Activated CD8-positive, alpha-beta memory T cell treated with anti-CD3 and anti-CD28 coated beads, Interleukin-2, amount 10 ng/mL, durations not matched to agents 7 days and 5 days (primary cell): ENCODE results near the gene NCAN. TPM values are rescaled to one million over a fixed set of nuclear protein-coding genes. Genes with fewer than 3 reads are reported as not detected.

ENCODE experiments used
- ATAC-seq: fragments of 150-1000 bp; cut with Tn5 transposase; one replicate; pipeline ENCODE4 v1.10.0; 2021; ENCODE audit warnings: moderate library complexity
- CTCF ChIA-PET: fragments of 350-600 bp; sonication (Branson Sonifier 250); formaldehyde crosslinking; loops from one replicate; lab custom pipeline; 2021; ENCODE audit warnings: antibody characterized with exemption; lab: Charles Lee
- DNase-seq: peaks from one replicate; pipeline ENCODE4 v3.0.0-alpha.2; 2020
- H3K27ac Mint-ChIP-seq: one replicate; pipeline ENCODE4 v1.8.0; 2021; ENCODE audit warnings: mild to moderate bottlenecking, mixed read lengths
- H3K27me3 Mint-ChIP-seq: one replicate; pipeline ENCODE4 v1.8.0; 2021; ENCODE audit warnings: mixed read lengths
- H3K36me3 Mint-ChIP-seq: one replicate; pipeline ENCODE4 v1.8.0; 2021; ENCODE audit warnings: mild to moderate bottlenecking, mixed read lengths
- H3K4me1 Mint-ChIP-seq: one replicate; pipeline ENCODE4 v1.8.0; 2021; ENCODE audit warnings: mixed read lengths
- H3K4me3 Mint-ChIP-seq: one replicate; pipeline ENCODE4 v1.8.0; 2021; ENCODE audit warnings: mild to moderate bottlenecking, moderate library complexity, mixed read lengths
- H3K9me3 Mint-ChIP-seq: one replicate; pipeline ENCODE4 v1.8.0; 2022; ENCODE audit warnings: low read depth, mixed read lengths
- total RNA-seq, 2 experiments: library from RNA; stranded (reverse); gene quantifications; one replicate each; pipeline ENCODE4 v1.2.3, GENCODE V29; 2021

Gene NCAN
- total RNA-seq, 2 experiments from 2014 or later: 0.05 TPM; not detected in 1

GRCh38 chr19:19179548-19180441 lies 32.0 kb upstream of the NCAN start:
- ATAC-seq: no peak
- Mint-ChIP-seq H3K36me3 (peaks cover 26% of the 10 kb centered on the region), H3K9me3 (no peaks in the 10 kb centered on the region), H3K27me3 (no peaks in the 10 kb centered on the region), H3K4me1 (no peaks in the 10 kb centered on the region), H3K27ac (no peak overlapping the region), H3K4me3 (no peak overlapping the region)
- CTCF ChIA-PET: interaction anchor here (0.9 kb wide), 1 partner anchor 23 kb away, joined by 4 read pairs; the partner anchor contains the start of gene NR2C2AP
- no peak for DNase-seq

GRCh38 chr19:19181488-19181998 lies 30.2 kb upstream of the NCAN start:
- H3K9me3 Mint-ChIP-seq: no peaks in the 10 kb centered on the region
- no peak overlapping the region for H3K27ac Mint-ChIP-seq
- CTCF ChIA-PET: no interaction called here

GRCh38 chr19:19185853-19186740 lies 25.7 kb upstream of the NCAN start:
- peak; percentile 72 for DNase-seq
- ATAC-seq: peak; percentile 89
- H3K4me3 Mint-ChIP-seq: no peak overlapping the region
- H3K9me3 Mint-ChIP-seq: no peaks in the 10 kb centered on the region
- H3K36me3 Mint-ChIP-seq: peaks cover 33% of the 10 kb centered on the region
- peaks cover 21% of the 10 kb centered on the region for H3K4me1 Mint-ChIP-seq
- no peak overlapping the region for H3K27ac Mint-ChIP-seq
- no peaks in the 10 kb centered on the region for H3K27me3 Mint-ChIP-seq
- CTCF ChIA-PET: interaction anchor here (0.6 to 2.9 kb wide), 4 partner anchors 11 to 304 kb away, joined by 3 to 14 read pairs (median 8); no protein-coding TSS in a partner anchor

More at GRCh38 chr19:19181488-19181998, 30.2 kb upstream of the NCAN start:
- peaks cover 5% of the 10 kb centered on the region for H3K4me1 Mint-ChIP-seq
- H3K27me3 Mint-ChIP-seq: no peaks in the 10 kb centered on the region
- ATAC-seq (no peak), DNase-seq (no peak)
- H3K4me3 Mint-ChIP-seq: no peak overlapping the region
- H3K36me3 Mint-ChIP-seq: peaks cover 32% of the 10 kb centered on the region

- Mint-ChIP-seq H3K36me3 (peaks cover 28% of the 10 kb centered on the region), H3K4me3 (no peak overlapping the region), H3K27me3 (no peaks in the 10 kb centered on the region), H3K9me3 (no peaks in the 10 kb centered on the region), H3K4me1 (peaks cover 25% of the 10 kb centered on the region), H3K27ac (no peak overlapping the region)
- CTCF ChIA-PET: interaction anchor here (2.9 kb wide), 1 partner anchor 12 kb away, joined by 14 read pairs; no protein-coding TSS in a partner anchor
- no peak for ATAC-seq
- DNase-seq: no peak
Observed at GRCh38 chr19:19186742-19187141, 25.0 kb upstream of the NCAN start.

GRCh38 chr19:19191768-19192077 lies 20.0 kb upstream of the NCAN start:
- Mint-ChIP-seq H3K27ac (peak overlapping the region; percentile 98), H3K4me1 (peaks cover 34% of the 10 kb centered on the region), H3K9me3 (no peaks in the 10 kb centered on the region), H3K4me3 (peak overlapping the region; percentile 90), H3K27me3 (no peaks in the 10 kb centered on the region), H3K36me3 (peaks cover 14% of the 10 kb centered on the region)
- CTCF ChIA-PET: interaction anchor here (0.8 to 3.0 kb wide), 6 partner anchors 10 to 299 kb away, joined by 3 to 29 read pairs (median 4); partner anchors contain the start of gene NR2C2AP
- DNase-seq (no peak), ATAC-seq (no peak)

GRCh38 chr19:19192078-19192882 lies 19.5 kb upstream of the NCAN start, which contains the start of the genes BORCS8 and RFXANK:
Gene BORCS8, minus strand, starts transcription at chr19:19192152. Its CDS starts 35 bp downstream, at chr19:19192117.
Gene RFXANK, plus strand, starts transcription at chr19:19192258. Its CDS starts 1,689 bp downstream, at chr19:19193947.
- ATAC-seq (peak; percentile 92), DNase-seq (peak; percentile 100)
- Mint-ChIP-seq H3K36me3 (peaks cover 10% of the 10 kb centered on the region), H3K27ac (peak within 1 kb of the TSS; percentile 98), H3K4me1 (peaks cover 34% of the 10 kb centered on the region), H3K9me3 (no peaks in the 10 kb centered on the region), H3K4me3 (peak within 1 kb of the TSS; percentile 90), H3K27me3 (no peaks in the 10 kb centered on the region)
- CTCF ChIA-PET: interaction anchor here (0.8 to 3.0 kb wide), 7 partner anchors 10 to 298 kb away, joined by 3 to 29 read pairs (median 4); partner anchors contain the start of gene NR2C2AP

- CTCF ChIA-PET: interaction anchor here (0.7 to 3.0 kb wide), 4 partner anchors 9 to 33 kb away, joined by 3 to 29 read pairs (median 4); partner anchors contain the start of gene NR2C2AP
- Mint-ChIP-seq H3K9me3 (no peaks in the 10 kb centered on the region), H3K36me3 (peaks cover 11% of the 10 kb centered on the region), H3K27me3 (no peaks in the 10 kb centered on the region), H3K27ac (peak overlapping the region; percentile 98), H3K4me3 (peak overlapping the region; percentile 90), H3K4me1 (peaks cover 34% of the 10 kb centered on the region)
- ATAC-seq (peak; percentile 8), DNase-seq (no peak)
Observed at GRCh38 chr19:19192910-19193423, 18.8 kb upstream of the NCAN start.

GRCh38 chr19:19193926-19194325 lies 17.8 kb upstream of the NCAN start:
- peak overlapping the region; percentile 90 for H3K4me3 Mint-ChIP-seq
- H3K27me3 Mint-ChIP-seq: no peaks in the 10 kb centered on the region
- DNase-seq: no peak
- peaks cover 16% of the 10 kb centered on the region for H3K36me3 Mint-ChIP-seq
- H3K27ac Mint-ChIP-seq: peak overlapping the region; percentile 98
- no peaks in the 10 kb centered on the region for H3K9me3 Mint-ChIP-seq
- CTCF ChIA-PET: no interaction called here
- no peak for ATAC-seq
- H3K4me1 Mint-ChIP-seq: peaks cover 31% of the 10 kb centered on the region

GRCh38 chr19:19201697-19202630 lies 9.8 kb upstream of the NCAN start:
- peaks cover 22% of the 10 kb centered on the region for H3K36me3 Mint-ChIP-seq
- CTCF ChIA-PET: interaction anchor here (1.3 to 3.1 kb wide), 3 partner anchors 10 to 165 kb away, joined by 3 to 29 read pairs (median 5); partner anchors contain the start of genes BORCS8 and RFXANK
- peaks cover 29% of the 10 kb centered on the region for H3K4me1 Mint-ChIP-seq
- H3K4me3 Mint-ChIP-seq: peak overlapping the region; percentile 93
- no peak for ATAC-seq
- H3K9me3 Mint-ChIP-seq: no peaks in the 10 kb centered on the region
- no peaks in the 10 kb centered on the region for H3K27me3 Mint-ChIP-seq
- no peak for DNase-seq
- H3K27ac Mint-ChIP-seq: peak overlapping the region; percentile 90

GRCh38 chr19:19202707-19203011 lies 9.1 kb upstream of the NCAN start:
- peaks cover 22% of the 10 kb centered on the region for H3K36me3 Mint-ChIP-seq
- ATAC-seq (no peak), DNase-seq (no peak)
- no peaks in the 10 kb centered on the region for H3K27me3 Mint-ChIP-seq
- no peaks in the 10 kb centered on the region for H3K9me3 Mint-ChIP-seq
- H3K4me3 Mint-ChIP-seq: peak overlapping the region; percentile 93
- CTCF ChIA-PET: interaction anchor here (0.8 to 3.1 kb wide), 6 partner anchors 11 to 165 kb away, joined by 3 to 29 read pairs (median 8); partner anchors contain the start of genes BORCS8 and RFXANK
- H3K4me1 Mint-ChIP-seq: peaks cover 36% of the 10 kb centered on the region
- peak overlapping the region; percentile 90 for H3K27ac Mint-ChIP-seq
